ENCODE measurements around the gene MRAS.

MRAS gene

DNA sequence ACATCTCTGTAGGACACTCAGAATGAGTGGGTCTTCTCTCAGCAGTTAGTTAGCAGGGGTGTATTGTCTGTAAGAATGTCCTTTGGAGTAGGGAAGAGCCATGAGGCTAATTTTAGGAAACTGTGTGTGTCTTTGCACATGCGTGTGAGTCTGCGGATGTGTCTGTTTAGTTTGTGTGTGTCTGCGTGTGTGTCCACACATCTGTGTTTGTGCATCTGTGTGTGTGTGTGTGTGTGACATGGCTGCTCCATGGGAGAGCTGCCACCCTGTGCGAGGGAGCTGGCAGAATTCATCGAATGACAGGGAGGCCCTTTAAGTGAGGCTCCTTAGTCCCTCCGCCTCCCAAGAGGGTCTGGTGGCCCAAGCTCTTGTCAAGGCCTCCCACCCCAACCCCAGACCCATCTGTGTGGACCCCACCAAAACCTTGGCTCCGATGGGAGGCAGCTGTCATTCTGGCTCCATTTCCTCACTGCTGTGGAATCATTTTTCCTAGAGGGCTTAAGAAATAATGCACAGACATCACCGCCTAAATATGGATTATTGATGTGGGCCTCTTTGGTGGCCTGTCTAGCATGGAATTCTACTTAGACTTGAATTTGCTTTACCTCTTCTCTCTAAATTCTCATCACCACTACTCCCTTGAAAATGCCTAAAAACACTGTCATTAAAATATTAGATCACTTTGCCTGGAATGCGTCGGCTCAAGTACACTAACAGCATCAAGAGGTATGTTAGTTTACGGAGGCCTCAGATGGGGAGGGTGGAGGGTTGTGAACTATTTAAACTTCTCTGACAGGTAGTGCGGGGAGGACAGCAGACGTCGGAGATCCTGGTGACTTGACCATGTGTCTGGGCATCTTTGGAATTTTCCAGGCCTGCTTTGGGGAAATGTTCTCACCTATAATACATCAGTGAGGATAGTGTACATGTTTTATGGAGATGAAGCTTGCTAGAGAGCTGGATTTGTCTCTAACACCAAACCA, 95.4 kb downstream of the MRAS start:
- Histone ChIP-seq H3K27me3 (ENCODE audit: low read length) (no peaks in the 10 kb centered on the region), H3F3A (ENCODE audit: insufficient read depth) (no peaks in the 10 kb centered on the region), H4K20me1 (ENCODE audit: low read depth, low read length) (no peaks in the 10 kb centered on the region), H3K27ac (ENCODE audit: low read depth, low read length) (no peak overlapping the region), H3K4me3 (ENCODE audit: insufficient read depth, low read length, poor library complexity, severe bottlenecking) (no peak overlapping the region), H3K36me3 (ENCODE audit: low read length) (no peaks in the 10 kb centered on the region), H3K4me2 (ENCODE audit: low read depth, low read length, poor library complexity, severe bottlenecking) (no peak overlapping the region), H3K79me2 (ENCODE audit: insufficient read depth, low read length) (no peaks in the 10 kb centered on the region), H3K9ac (ENCODE audit: low read length) (no peak overlapping the region), H3K9me2 (replicated peaks; ENCODE audit: insufficient read depth, low read length) (no peaks in the 10 kb centered on the region), H2AFZ (ENCODE audit: low read depth, low read length, severe bottlenecking) (no peak overlapping the region), H3K9me3 (ENCODE audit: insufficient read depth, low read length) (no peaks in the 10 kb centered on the region)
- TF ChIP-seq EZH2phosphoT487 (conservative IDR thresholded peaks at IDR 0.05; ENCODE audit: low read length) = no peak
- TF ChIP-seq, protein P1, sequence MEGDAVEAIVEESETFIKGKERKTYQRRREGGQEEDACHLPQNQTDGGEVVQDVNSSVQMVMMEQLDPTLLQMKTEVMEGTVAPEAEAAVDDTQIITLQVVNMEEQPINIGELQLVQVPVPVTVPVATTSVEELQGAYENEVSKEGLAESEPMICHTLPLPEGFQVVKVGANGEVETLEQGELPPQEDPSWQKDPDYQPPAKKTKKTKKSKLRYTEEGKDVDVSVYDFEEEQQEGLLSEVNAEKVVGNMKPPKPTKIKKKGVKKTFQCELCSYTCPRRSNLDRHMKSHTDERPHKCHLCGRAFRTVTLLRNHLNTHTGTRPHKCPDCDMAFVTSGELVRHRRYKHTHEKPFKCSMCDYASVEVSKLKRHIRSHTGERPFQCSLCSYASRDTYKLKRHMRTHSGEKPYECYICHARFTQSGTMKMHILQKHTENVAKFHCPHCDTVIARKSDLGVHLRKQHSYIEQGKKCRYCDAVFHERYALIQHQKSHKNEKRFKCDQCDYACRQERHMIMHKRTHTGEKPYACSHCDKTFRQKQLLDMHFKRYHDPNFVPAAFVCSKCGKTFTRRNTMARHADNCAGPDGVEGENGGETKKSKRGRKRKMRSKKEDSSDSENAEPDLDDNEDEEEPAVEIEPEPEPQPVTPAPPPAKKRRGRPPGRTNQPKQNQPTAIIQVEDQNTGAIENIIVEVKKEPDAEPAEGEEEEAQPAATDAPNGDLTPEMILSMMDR (IDR thresholded peaks at IDR 0.05; ENCODE audit: insufficient read depth, low read length, poor library complexity, severe bottlenecking) = no peak

DNA sequence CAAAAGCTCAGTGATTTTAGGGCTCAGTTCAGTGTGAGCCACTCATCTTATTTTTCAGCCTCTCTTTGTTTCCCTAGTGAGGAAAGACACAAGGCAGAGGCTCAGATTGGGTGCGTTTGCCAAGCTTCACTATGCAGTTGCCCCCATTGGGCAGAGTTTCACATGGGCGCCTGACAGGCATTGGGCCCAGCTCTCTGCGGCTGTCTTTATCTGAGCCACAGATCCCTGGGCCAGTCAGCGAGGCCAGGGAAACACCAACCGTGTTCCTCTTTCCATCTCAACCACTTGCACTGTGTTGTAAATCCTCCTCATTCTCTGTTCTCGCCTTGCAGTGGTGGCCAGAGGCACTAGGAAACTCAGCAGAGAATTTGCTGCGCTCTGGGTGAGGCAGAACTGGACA, 96.9 kb downstream of the MRAS start:
- H3K9me3 ChIP-seq (ENCODE audit: insufficient read depth, low read length) = no peaks in the 10 kb centered on the region
- no peaks in the 10 kb centered on the region for H3K27me3 ChIP-seq (ENCODE audit: low read length)
- H3K27ac ChIP-seq (ENCODE audit: low read depth, low read length) = no peak overlapping the region
- no peaks in the 10 kb centered on the region for H3F3A ChIP-seq (ENCODE audit: insufficient read depth)
- H4K20me1 ChIP-seq (ENCODE audit: low read depth, low read length) = no peaks in the 10 kb centered on the region
- H3K79me2 ChIP-seq (ENCODE audit: insufficient read depth, low read length) = no peaks in the 10 kb centered on the region
- H3K36me3 ChIP-seq (ENCODE audit: low read length) = no peaks in the 10 kb centered on the region
- TF ChIP-seq, protein P1 (IDR thresholded peaks at IDR 0.05; ENCODE audit: insufficient read depth, low read length, poor library complexity, severe bottlenecking) = no peak
- no peak for TF ChIP-seq EZH2phosphoT487 (conservative IDR thresholded peaks at IDR 0.05; ENCODE audit: low read length)
- H3K4me2 ChIP-seq (ENCODE audit: low read depth, low read length, poor library complexity, severe bottlenecking) = no peak overlapping the region
- H3K4me3 ChIP-seq (ENCODE audit: insufficient read depth, low read length, poor library complexity, severe bottlenecking) = no peak overlapping the region
- no peak overlapping the region for H2AFZ ChIP-seq (ENCODE audit: low read depth, low read length, severe bottlenecking)
- no peaks in the 10 kb centered on the region for H3K9me2 ChIP-seq (replicated peaks; ENCODE audit: insufficient read depth, low read length)
- no peak overlapping the region for H3K9ac ChIP-seq (ENCODE audit: low read length)

DNA sequence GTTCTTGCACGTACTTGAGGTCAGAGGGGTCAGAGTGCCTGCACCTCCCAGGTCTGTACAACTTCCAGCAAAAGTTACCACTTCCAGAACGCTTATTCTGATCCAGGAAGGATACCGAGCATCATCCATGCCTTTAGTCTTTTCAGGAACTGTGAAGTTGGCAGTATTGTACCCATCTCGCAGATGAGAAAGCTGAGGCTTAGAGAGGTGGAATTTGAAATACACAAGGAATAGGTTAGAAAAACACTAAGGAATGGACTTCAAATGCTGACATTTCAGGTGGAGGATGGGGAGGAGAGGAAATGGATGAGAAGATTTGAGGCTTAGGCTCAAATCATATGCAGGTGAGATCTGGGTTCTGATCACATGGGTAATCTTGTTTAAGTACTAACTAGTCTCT, 97.3 kb downstream of the MRAS start:
- no peaks in the 10 kb centered on the region for H3K9me2 ChIP-seq (replicated peaks; ENCODE audit: insufficient read depth, low read length)
- TF ChIP-seq EZH2phosphoT487 (conservative IDR thresholded peaks at IDR 0.05; ENCODE audit: low read length) = no peak
- TF ChIP-seq, protein P1 (IDR thresholded peaks at IDR 0.05; ENCODE audit: insufficient read depth, low read length, poor library complexity, severe bottlenecking) = no peak
- H4K20me1 ChIP-seq (ENCODE audit: low read depth, low read length) = no peaks in the 10 kb centered on the region
- H3K27ac ChIP-seq (ENCODE audit: low read depth, low read length) = no peak overlapping the region
- H3K4me3 ChIP-seq (ENCODE audit: insufficient read depth, low read length, poor library complexity, severe bottlenecking) = no peak overlapping the region
- no peaks in the 10 kb centered on the region for H3K79me2 ChIP-seq (ENCODE audit: insufficient read depth, low read length)
- no peak overlapping the region for H3K9ac ChIP-seq (ENCODE audit: low read length)
- H3F3A ChIP-seq (ENCODE audit: insufficient read depth) = no peaks in the 10 kb centered on the region
- no peaks in the 10 kb centered on the region for H3K36me3 ChIP-seq (ENCODE audit: low read length)
- no peaks in the 10 kb centered on the region for H3K27me3 ChIP-seq (ENCODE audit: low read length)
- H3K9me3 ChIP-seq (ENCODE audit: insufficient read depth, low read length) = no peaks in the 10 kb centered on the region
- no peak overlapping the region for H3K4me2 ChIP-seq (ENCODE audit: low read depth, low read length, poor library complexity, severe bottlenecking)
- H2AFZ ChIP-seq (ENCODE audit: low read depth, low read length, severe bottlenecking) = no peak overlapping the region

Measured in SU-DHL-6 (cell line).